Measurements from ENCODE around the gene DCXR.

GRCh38 chr17:82015311-82015971 lies 22.1 kb downstream of the DCXR start:
- TF ChIP-seq POLR2A (IDR thresholded peaks at IDR 0.05; ENCODE audit: low read depth) (no peak), CTCF (IDR thresholded peaks at IDR 0.05) (no peak), EP300 (IDR thresholded peaks at IDR 0.05) (no peak), POLR2AphosphoS5 (IDR thresholded peaks at IDR 0.05) (no peak)
